IPS-18c (cell line): Measurements from ENCODE around the gene CNKSR1.
"Not testable (repeated sequence)": the region's sequence is repeated elsewhere in the genome, so short reads cannot be mapped to it uniquely, and the experiment has no call there.

Experiments used
- H3K4me3 ChIP-seq: 2 replicates; pipeline ENCODE4 v1.7.0; 2013; ENCODE audit warnings: low read depth, mild to moderate bottlenecking, low read length, moderate library complexity; ENCODE audit not compliant: insufficient read depth
- H3K9me3 ChIP-seq: one replicate; pipeline ENCODE4 v1.6.1; 2013; ENCODE audit warnings: mild to moderate bottlenecking, low read length, moderate library complexity; ENCODE audit not compliant: control insufficient read depth, insufficient read depth

The CNKSR1 gene

GRCh38 chr1:26203642-26204318 is 26.5 kb downstream of the CNKSR1 start:
- H3K9me3 ChIP-seq, result no peaks in the 10 kb centered on the region
- H3K4me3 ChIP-seq, result no peak overlapping the region

GRCh38 chr1:26210147-26210870 is 33.0 kb downstream of the CNKSR1 start:
- H3K4me3 ChIP-seq, result no peak overlapping the region

GRCh38 chr1:26212726-26213125 is 35.4 kb downstream of the CNKSR1 start:
- Histone ChIP-seq H3K9me3 (no peaks in the 10 kb centered on the region), H3K4me3 (no peak overlapping the region)

More at GRCh38 chr1:26210147-26210870, 33.0 kb downstream of the CNKSR1 start:
- no peaks in the 10 kb centered on the region for H3K9me3 ChIP-seq

GRCh38 chr1:26213335-26213905 is 36.1 kb downstream of the CNKSR1 start:
- no peaks in the 10 kb centered on the region for H3K9me3 ChIP-seq
- no peak overlapping the region for H3K4me3 ChIP-seq

GRCh38 chr1:26215246-26215645 is 38.0 kb downstream of the CNKSR1 start:
- H3K9me3 ChIP-seq, result no peaks in the 10 kb centered on the region
- H3K4me3 ChIP-seq, result no peak overlapping the region

- Histone ChIP-seq H3K9me3 (no peaks in the 10 kb centered on the region), H3K4me3 (no peak overlapping the region)
Observed at GRCh38 chr1:26218906-26219494, 41.7 kb downstream of the CNKSR1 start.

- H3K4me3 ChIP-seq, result no peak overlapping the region
- H3K9me3 ChIP-seq, result no peaks in the 10 kb centered on the region
Observed at GRCh38 chr1:26220199-26220912, 43.1 kb downstream of the CNKSR1 start.

GRCh38 chr1:26221094-26221493 is 43.8 kb downstream of the CNKSR1 start:
- no peak overlapping the region for H3K4me3 ChIP-seq

GRCh38 chr1:26224606-26225005 is 47.3 kb downstream of the CNKSR1 start:
- no peaks in the 10 kb centered on the region for H3K9me3 ChIP-seq
- H3K4me3 ChIP-seq, result no peak overlapping the region; the same call in 1 of the 2 replicates

More at GRCh38 chr1:26221094-26221493, 43.8 kb downstream of the CNKSR1 start:
- no peaks in the 10 kb centered on the region for H3K9me3 ChIP-seq

- Histone ChIP-seq H3K4me3 (peak overlapping the region; percentile 62), H3K9me3 (no peaks in the 10 kb centered on the region)
Observed at GRCh38 chr1:26225033-26225831, 47.9 kb downstream of the CNKSR1 start.

- not testable (repeated sequence) for H3K4me3 ChIP-seq, H3K9me3 ChIP-seq
Observed at GRCh38 chr1:26230682-26231081, 53.4 kb downstream of the CNKSR1 start.

GRCh38 chr1:26233903-26234643 is 56.8 kb downstream of the CNKSR1 start, which contains the start of gene CEP85:
CEP85 (plus strand) TSS chr1:26234200; CDS start chr1:26239784, 5,584 bp downstream.
- H3K9me3 ChIP-seq, result no peaks in the 10 kb centered on the region
- H3K4me3 ChIP-seq, result peak within 1 kb of the TSS; percentile 98

- Histone ChIP-seq H3K9me3 (no peaks in the 10 kb centered on the region), H3K4me3 (peak overlapping the region; percentile 98)
Observed at GRCh38 chr1:26234644-26235370, 57.5 kb downstream of the CNKSR1 start.

- H3K4me3 ChIP-seq, result no peak overlapping the region
Observed at GRCh38 chr1:26237230-26237966, 60.1 kb downstream of the CNKSR1 start.

More at GRCh38 chr1:26237230-26237966, 60.1 kb downstream of the CNKSR1 start:
- H3K9me3 ChIP-seq, result no peaks in the 10 kb centered on the region
